Calu3 (cell line): Measurements from ENCODE around the gene GABARAPL2. TPM values are rescaled to one million over a fixed set of nuclear protein-coding genes. Genes with fewer than 3 reads are reported as not detected.
A peak's percentile ranks its signal among the peaks of the same experiment; 100 is the strongest.

Source experiments
- BruUV-seq: library from RNA; stranded (reverse); fragments of 400-500 nt; replicated peaks from 2 replicates; lab custom pipeline; 2021; lab: Mats Ljungman, UMichigan
- CTCF ChIA-PET: fragments of 300-600 bp; sonication (Branson Sonifier 250); formaldehyde crosslinking; loops from one replicate; lab custom pipeline; 2022; ENCODE audit warnings: antibody characterized with exemption; lab: Charles Lee
- DNase-seq: peaks from one replicate; pipeline ENCODE4 v3.0.0; 2022
- H3K27ac Mint-ChIP-seq: one replicate; pipeline ENCODE4 v1.8.0; 2022; ENCODE audit warnings: mixed read lengths; ENCODE audit not compliant: unreplicated experiment
- H3K27me3 Mint-ChIP-seq: one replicate; pipeline ENCODE4 v1.8.0; 2022; ENCODE audit warnings: mixed read lengths; ENCODE audit not compliant: unreplicated experiment
- H3K36me3 Mint-ChIP-seq: one replicate; pipeline ENCODE4 v1.8.0; 2022; ENCODE audit warnings: mild to moderate bottlenecking, moderate library complexity, mixed read lengths; ENCODE audit not compliant: insufficient read depth, unreplicated experiment
- H3K4me1 Mint-ChIP-seq: one replicate; pipeline ENCODE4 v1.8.0; 2022; ENCODE audit warnings: mild to moderate bottlenecking, low read depth, mixed read lengths; ENCODE audit not compliant: unreplicated experiment
- H3K4me3 Mint-ChIP-seq: one replicate; pipeline ENCODE4 v1.8.0; 2022; ENCODE audit warnings: mild to moderate bottlenecking, low read depth, moderate library complexity, mixed read lengths; ENCODE audit not compliant: unreplicated experiment
- H3K9me3 Mint-ChIP-seq: one replicate; pipeline ENCODE4 v1.8.0; 2022; ENCODE audit warnings: low read depth, mixed read lengths; ENCODE audit not compliant: unreplicated experiment
- CTCF ChIP-seq: fragments of 200-600 bp; IDR thresholded peaks from one replicate; pipeline ENCODE4 v1.8.0; 2022; ENCODE audit warnings: antibody characterized with exemption; ENCODE audit not compliant: unreplicated experiment
- intact Hi-C: fragments of 100-400 bp; cut with micrococcal nuclease; formaldehyde crosslinking; loops from one replicate; pipeline ENCODE4 v1.10.0; 2022; ENCODE audit not compliant: unreplicated experiment
- total RNA-seq: library from RNA; stranded (reverse); gene quantifications from 2 replicates; pipeline ENCODE4 v1.2.3, GENCODE V29; 2022

Gene GABARAPL2
- total RNA-seq, 1 experiment from 2014 or later, result 112 TPM

GRCh38 chr16:75552951-75553350, 13.2 kb upstream of the GABARAPL2 start:
- intact Hi-C loops, result no loop called here
- H3K4me3 Mint-ChIP-seq, result no peak overlapping the region
- H3K36me3 Mint-ChIP-seq, result peaks cover 25% of the 10 kb centered on the region
- no peak overlapping the region for H3K27ac Mint-ChIP-seq
- no TSS peak for BruUV-seq
- H3K27me3 Mint-ChIP-seq, result no peaks in the 10 kb centered on the region
- CTCF ChIA-PET, result interaction anchor here (0.7 to 1.3 kb wide), 3 partner anchors 88 to 1799 kb away, joined by 4 to 7 read pairs (median 6); partner anchors contain the start of gene TMEM170A
- DNase-seq, result no peak
- H3K4me1 Mint-ChIP-seq, result peaks cover 14% of the 10 kb centered on the region
- no peaks in the 10 kb centered on the region for H3K9me3 Mint-ChIP-seq
- TF ChIP-seq CTCF, result no peak

- Mint-ChIP-seq H3K27me3 (no peaks in the 10 kb centered on the region), H3K4me3 (peak overlapping the region; percentile 91), H3K9me3 (no peaks in the 10 kb centered on the region), H3K36me3 (peaks cover 31% of the 10 kb centered on the region), H3K4me1 (peaks cover 34% of the 10 kb centered on the region), H3K27ac (peak overlapping the region; percentile 78)
- no peak for TF ChIP-seq CTCF
- CTCF ChIA-PET, result interaction anchor here (0.5 to 1.9 kb wide), 4 partner anchors 10 to 791 kb away, joined by 3 to 12 read pairs (median 4); no protein-coding TSS in a partner anchor
- peak; percentile 88 for DNase-seq
- no TSS peak for BruUV-seq
- intact Hi-C loops, result loop anchor here (5.0 kb wide), 1 partner anchor 38 kb away; no protein-coding TSS in a partner anchor
Measured at GRCh38 chr16:75555213-75555706, 10.9 kb upstream of the GABARAPL2 start.

GRCh38 chr16:75555707-75556430, 10.3 kb upstream of the GABARAPL2 start, which contains the start of gene TMEM231:
TMEM231 (minus strand) TSS chr16:75556252; CDS start chr16:75556209, 43 bp downstream.
- no peak for TF ChIP-seq CTCF
- no TSS peak for BruUV-seq
- Mint-ChIP-seq H3K36me3 (peaks cover 31% of the 10 kb centered on the region), H3K27me3 (no peaks in the 10 kb centered on the region), H3K27ac (peak within 1 kb of the TSS; percentile 78), H3K4me1 (peaks cover 34% of the 10 kb centered on the region), H3K9me3 (no peaks in the 10 kb centered on the region), H3K4me3 (peak within 1 kb of the TSS; percentile 91)
- peak; percentile 98 for DNase-seq
- CTCF ChIA-PET, result interaction anchor here (0.5 to 1.9 kb wide), 3 partner anchors 9 to 791 kb away, joined by 3 to 12 read pairs (median 5); no protein-coding TSS in a partner anchor
- intact Hi-C loops, result loop anchor here (2.0 to 5.0 kb wide), 2 partner anchors 39 to 85 kb away; no protein-coding TSS in a partner anchor

GRCh38 chr16:75556431-75556950, 9.7 kb upstream of the GABARAPL2 start:
- CTCF ChIA-PET, result interaction anchor here (0.9 to 1.9 kb wide), 2 partner anchors 9 to 39 kb away, joined by 5 to 12 read pairs; no protein-coding TSS in a partner anchor
- peaks cover 31% of the 10 kb centered on the region for H3K36me3 Mint-ChIP-seq
- H3K4me3 Mint-ChIP-seq, result peak overlapping the region; percentile 91
- TF ChIP-seq CTCF, result no peak
- no peaks in the 10 kb centered on the region for H3K27me3 Mint-ChIP-seq
- H3K4me1 Mint-ChIP-seq, result peaks cover 34% of the 10 kb centered on the region
- no peaks in the 10 kb centered on the region for H3K9me3 Mint-ChIP-seq
- H3K27ac Mint-ChIP-seq, result peak overlapping the region; percentile 48
- intact Hi-C loops, result loop anchor here (2.0 to 5.0 kb wide), 2 partner anchors 39 to 86 kb away; no protein-coding TSS in a partner anchor
- no TSS peak for BruUV-seq
- DNase-seq, result no peak
